Choroid plexus epithelial cell (primary cell): Measurements from ENCODE around the gene GRID2IP.
"Not testable (repeated sequence)": the region's sequence is repeated elsewhere in the genome, so short reads cannot be mapped to it uniquely, and the experiment has no call there.

ENCODE experiments used
- DNase-seq: peaks from one replicate; pipeline ENCODE4 v3.0.0-alpha.2; 2010; ENCODE audit warnings: low read depth
- H3K4me3 ChIP-seq: 2 replicates; pipeline ENCODE4 v1.5.1; 2011; ENCODE audit warnings: low read depth, mild to moderate bottlenecking, control low read depth, low read length, moderate library complexity
- CTCF ChIP-seq: conservative IDR thresholded peaks from 2 replicates; pipeline ENCODE4 v1.5.1; 2011; ENCODE audit warnings: low read depth, mild to moderate bottlenecking, control low read depth, inconsistent platforms, low read length, moderate library complexity

Gene GRID2IP

GRCh38 chr7:6551016-6551511 lies at the start of gene GRID2IP:
Gene GRID2IP, minus strand, starts transcription at chr7:6551461. Its CDS starts 25 bp downstream, at chr7:6551436.
- H3K4me3 ChIP-seq = no peak within 1 kb of the TSS
- no peak for TF ChIP-seq CTCF
- no peak for DNase-seq

DNA sequence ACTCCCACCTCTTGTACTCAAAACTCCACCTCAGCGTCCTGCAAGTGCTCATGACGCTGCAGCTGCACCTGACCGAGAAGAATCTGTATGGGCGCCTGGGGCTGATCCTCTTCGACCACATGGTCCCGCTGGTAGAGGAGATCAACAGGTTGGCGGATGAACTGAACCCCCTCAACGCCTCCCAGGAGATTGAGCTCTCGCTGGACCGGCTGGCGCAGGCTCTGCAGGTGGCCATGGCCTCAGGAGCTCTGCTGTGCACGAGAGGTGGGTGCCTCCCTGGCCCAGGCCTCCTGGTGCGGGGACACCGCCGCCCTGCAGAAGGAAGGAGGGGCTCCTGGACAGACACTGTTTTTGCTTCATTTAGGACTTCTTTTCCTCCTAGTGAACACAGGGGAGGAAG lies 48.8 kb upstream of the GRID2IP start:
- no peak for TF ChIP-seq CTCF
- H3K4me3 ChIP-seq = no peak overlapping the region
- no peak for DNase-seq

GRCh38 chr7:6590645-6591110 lies 39.4 kb upstream of the GRID2IP start:
- peak; percentile 36 for DNase-seq
- TF ChIP-seq CTCF = no peak
- H3K4me3 ChIP-seq = peak overlapping the region; percentile 94

GRCh38 chr7:6589829-6590644 lies 38.8 kb upstream of the GRID2IP start, which contains the start of gene INTS15:
Gene INTS15, plus strand, starts transcription at chr7:6590021. Its CDS starts 263 bp downstream, at chr7:6590284.
- H3K4me3 ChIP-seq = peak within 1 kb of the TSS; percentile 94
- peak; percentile 84 for DNase-seq
- peak; percentile 39 for TF ChIP-seq CTCF

GRCh38 chr7:6589151-6589828 lies 38.0 kb upstream of the GRID2IP start:
- H3K4me3 ChIP-seq = peak overlapping the region; percentile 94
- DNase-seq = no peak
- TF ChIP-seq CTCF = no peak

DNA sequence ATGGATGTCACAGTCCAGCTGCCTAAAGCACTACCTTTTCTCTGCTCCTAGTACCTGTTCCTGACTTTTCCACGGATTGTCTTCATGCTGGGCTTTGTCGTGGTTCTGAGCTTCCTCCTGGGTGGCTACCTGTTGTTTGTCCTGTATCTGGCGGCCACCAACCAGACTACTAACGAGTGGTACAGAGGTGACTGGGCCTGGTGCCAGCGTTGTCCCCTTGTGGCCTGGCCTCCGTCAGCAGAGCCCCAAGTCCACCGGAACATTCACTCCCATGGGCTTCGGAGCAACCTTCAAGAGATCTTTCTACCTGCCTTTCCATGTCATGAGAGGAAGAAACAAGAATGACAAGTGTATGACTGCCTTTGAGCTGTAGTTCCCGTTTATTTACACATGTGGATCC lies 37.3 kb upstream of the GRID2IP start:
- DNase-seq = no peak
- no peak for TF ChIP-seq CTCF
- no peak overlapping the region for H3K4me3 ChIP-seq

DNA sequence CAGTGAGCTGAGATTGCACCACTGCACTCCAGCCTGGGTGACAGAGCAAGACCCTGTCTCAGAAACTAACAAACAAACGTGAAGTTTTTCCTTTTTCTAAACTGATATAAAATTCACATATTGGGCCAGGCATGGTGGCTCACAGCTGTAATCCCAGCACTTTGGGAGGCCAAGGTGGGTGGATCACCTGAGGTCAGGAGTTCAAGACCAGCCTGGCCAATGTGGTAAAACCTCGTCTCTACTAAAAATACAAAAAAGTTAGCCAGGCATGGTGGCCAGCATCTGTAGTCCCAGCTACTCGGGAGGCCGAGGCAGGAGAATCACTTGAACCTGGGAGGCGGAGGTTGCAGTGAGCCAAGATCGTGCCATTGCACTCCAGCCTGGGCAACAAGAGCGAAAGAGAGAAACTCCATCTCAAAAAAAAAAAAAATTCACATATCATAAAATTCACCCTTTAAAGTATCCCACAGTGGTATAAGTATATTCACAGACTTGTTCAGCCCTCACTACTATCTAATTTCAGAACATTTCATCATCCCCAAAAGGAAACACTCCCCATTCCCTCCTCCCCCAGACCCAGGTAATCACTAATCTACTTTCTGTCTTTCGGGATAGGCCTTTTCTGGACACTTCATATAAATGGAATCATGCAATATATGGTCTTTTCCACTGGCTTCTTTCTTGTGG lies 34.6 kb upstream of the GRID2IP start:
- not testable (repeated sequence) for H3K4me3 ChIP-seq

More for the DNA sequence above, 34.6 kb upstream of the GRID2IP start:
- not testable (repeated sequence) for DNase-seq
